ENCODE data around the gene GZMM.

DNA sequence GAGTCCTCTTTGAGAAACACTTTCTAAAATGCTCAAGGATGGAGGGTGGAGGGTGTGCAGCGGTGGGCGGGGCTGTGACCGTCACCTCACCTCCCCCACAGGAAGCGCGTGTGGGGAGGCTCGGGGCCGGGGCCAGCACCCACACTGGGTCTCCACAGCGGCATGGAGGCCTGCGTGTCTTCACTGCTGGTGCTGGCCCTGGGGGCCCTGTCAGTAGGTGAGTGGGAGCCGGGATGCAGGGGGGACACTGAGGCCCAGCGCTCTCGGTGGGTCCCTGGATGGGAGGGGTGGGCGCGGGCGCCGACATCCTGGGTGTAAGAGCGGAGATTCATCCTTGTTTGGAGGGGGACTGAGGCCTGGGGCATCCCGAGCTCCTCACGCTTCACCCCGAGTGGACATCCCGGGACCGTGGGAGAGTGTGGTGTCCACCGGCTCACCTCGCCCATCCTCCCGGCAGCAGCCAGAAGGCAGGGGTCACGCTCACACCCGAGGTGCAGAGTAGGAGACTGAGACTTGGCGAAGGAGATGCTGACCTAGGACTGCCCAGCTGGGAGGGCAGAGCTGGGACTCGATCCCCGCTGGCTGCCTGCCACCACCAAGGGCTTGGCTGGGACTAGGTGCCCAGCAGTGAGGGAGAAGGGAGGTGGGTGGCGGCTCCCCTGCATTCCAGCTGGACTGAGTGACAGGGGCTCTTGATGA is at the start of gene GZMM:
- TF ChIP-seq POLR2AphosphoS5 (IDR thresholded peaks at IDR 0.05) (no peak), POLR2A (IDR thresholded peaks at IDR 0.05) (no peak)
- TF ChIP-seq, protein P1, sequence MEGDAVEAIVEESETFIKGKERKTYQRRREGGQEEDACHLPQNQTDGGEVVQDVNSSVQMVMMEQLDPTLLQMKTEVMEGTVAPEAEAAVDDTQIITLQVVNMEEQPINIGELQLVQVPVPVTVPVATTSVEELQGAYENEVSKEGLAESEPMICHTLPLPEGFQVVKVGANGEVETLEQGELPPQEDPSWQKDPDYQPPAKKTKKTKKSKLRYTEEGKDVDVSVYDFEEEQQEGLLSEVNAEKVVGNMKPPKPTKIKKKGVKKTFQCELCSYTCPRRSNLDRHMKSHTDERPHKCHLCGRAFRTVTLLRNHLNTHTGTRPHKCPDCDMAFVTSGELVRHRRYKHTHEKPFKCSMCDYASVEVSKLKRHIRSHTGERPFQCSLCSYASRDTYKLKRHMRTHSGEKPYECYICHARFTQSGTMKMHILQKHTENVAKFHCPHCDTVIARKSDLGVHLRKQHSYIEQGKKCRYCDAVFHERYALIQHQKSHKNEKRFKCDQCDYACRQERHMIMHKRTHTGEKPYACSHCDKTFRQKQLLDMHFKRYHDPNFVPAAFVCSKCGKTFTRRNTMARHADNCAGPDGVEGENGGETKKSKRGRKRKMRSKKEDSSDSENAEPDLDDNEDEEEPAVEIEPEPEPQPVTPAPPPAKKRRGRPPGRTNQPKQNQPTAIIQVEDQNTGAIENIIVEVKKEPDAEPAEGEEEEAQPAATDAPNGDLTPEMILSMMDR (IDR thresholded peaks at IDR 0.05) = no peak
